A172 (cell line): ENCODE data around the gene BTG1. TPM values are rescaled to one million over a fixed set of nuclear protein-coding genes. Genes with fewer than 3 reads are reported as not detected.
A peak's percentile ranks its signal among the peaks of the same experiment; 100 is the strongest.

Experiments
- DNase-seq: peaks from one replicate; pipeline ENCODE4 v3.0.0-alpha.2; 2015; ENCODE audit warnings: low spot score
- total RNA-seq: library from RNA; depleted of rRNA; stranded (reverse); fragments of >200 nt; shearing (Covaris generic); gene quantifications from 2 replicates; pipeline ENCODE4 v1.2.3, GENCODE V29; 2014; rRNA removed

BTG1 gene, protein sequence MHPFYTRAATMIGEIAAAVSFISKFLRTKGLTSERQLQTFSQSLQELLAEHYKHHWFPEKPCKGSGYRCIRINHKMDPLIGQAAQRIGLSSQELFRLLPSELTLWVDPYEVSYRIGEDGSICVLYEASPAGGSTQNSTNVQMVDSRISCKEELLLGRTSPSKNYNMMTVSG
- total RNA-seq: 4.0 and 4.7 TPM in 2 replicates

DNA sequence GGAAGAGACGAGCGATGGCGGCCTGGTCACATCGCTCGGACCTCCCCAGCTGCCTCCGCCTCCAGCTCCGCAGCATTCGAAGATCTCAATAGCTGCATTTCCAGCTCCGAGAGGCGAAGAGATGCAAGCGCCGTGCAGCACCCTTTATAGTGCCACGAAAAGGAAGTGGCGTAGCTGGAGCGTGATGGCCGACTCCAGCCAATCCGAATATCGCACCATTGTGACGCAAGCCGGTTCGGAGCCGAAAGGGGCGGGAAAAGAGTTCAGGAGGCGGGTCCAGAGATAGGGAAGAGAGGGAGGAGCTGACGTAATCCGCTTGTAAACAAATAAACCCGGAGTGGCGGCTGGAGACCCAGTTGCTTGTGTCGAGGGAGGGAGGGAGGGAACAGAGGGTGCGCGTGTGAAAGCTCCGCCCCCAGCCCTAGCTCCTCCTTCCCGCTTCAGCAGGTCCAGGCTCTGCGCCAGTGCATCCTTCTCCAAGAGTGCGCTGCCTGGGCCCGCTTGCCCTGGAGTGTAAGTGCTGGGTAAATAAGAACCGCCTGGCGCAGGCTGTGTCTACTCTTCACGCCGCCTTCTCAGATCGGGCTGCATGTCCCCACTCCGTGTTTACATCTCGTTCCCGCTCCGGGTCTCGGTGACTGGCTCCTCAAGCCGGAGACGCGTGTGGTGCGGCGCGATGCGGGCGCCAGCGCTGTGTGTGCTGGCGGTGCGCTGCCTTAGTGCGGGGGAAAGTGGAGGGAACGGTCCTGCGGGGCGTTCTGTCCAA lies at the start of gene BTG1:
BTG1 (minus strand) TSS at position 116 of the 766 bp plus-strand sequence. CDS start 311 bp downstream, outside the sequence.
- DNase-seq: peak; percentile 98

DNA sequence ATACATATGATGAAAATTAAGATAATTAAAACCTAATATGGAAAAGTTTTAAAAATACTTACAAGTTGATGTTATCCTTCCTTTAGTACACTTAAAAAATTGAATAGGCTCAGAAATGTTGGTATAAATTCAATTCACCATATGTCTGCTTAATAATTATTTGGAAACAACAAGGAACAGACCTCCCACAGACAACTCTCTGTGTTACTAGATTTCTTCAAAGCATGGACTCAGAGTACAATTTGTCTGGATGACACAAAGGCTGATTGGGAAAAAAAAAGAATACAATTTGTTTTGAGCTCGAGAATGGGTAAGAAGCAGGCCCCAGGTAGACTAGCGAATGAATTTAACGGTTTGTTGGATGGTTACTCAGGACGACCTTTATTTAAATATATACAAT lies 48.9 kb upstream of the BTG1 start:
- no peak for DNase-seq

DNA sequence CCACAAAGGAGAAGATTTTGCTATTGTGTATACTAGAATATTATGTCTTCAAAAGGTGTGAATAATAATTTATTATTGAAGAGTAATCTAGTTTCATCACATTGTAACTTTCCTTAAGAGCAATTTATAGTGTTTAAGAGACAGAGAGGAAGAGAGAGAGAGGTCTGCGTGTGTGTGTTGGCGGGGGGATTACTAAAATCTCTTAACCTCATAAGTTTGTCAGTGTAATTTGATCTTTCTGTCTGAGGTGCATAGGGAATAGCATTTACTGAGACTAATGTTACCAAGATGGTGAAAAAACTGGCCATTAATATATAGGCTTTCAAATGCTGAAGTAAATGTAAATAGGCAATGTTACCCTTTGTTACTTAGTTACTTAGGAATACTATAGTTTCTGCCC lies 48.2 kb upstream of the BTG1 start:
- no peak for DNase-seq

DNA sequence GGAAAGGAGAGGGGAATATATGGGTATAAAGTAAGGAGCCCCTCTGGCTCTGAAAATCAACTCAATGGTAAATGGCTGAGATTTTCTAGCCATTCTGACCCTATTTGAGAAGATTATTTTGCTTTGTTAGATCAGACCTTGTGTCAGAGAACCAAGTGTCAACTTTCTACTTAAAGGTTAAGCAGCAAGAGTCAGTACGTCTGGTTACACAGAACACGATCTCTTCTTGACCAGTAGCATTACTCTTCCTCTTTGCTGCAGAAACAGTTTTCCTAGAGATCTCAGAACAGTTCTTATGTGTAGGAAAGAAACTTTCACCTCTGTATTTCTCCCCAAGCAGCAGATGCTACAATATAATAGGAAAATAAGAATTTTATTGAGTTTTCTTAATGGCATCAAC lies 47.4 kb upstream of the BTG1 start:
- no peak for DNase-seq

DNA sequence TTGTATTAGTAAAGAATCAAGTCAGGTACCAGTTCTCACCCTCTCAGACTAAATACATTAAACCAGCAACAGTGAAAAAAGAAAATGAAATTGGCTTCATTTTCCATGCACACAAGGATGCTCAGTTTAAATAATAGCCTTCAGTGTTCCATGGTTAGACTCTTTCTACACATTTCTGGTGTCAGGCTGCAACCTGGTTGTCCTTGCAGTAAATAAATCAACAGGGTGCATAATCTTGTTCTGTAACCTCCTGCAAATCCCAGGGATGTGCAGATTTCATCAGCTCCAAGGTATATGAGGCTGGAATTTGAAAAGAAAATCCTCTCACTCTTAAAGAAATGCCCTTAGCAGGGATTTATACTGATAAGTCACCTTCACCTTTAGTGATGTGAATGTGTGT lies 46.7 kb upstream of the BTG1 start:
- no peak for DNase-seq

DNA sequence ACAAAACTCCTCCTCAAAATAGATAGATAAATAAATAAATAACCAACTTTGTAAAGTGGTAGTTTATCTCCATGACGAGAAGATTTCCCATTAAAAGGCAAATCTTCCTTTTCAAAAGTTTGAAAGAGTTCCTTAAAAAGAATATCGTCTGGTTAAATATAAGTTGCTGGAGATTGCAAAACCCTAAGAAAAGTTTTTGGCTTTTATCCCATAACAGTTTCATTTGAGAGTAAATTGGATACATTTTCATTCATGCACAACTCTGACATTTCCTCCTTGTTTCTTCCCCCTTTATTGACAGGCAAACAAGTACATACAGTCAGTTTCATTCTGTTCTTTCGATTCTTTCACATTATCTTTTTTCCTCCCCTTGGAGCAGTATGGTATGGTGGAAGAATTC lies 45.4 kb upstream of the BTG1 start:
- DNase-seq: no peak

DNA sequence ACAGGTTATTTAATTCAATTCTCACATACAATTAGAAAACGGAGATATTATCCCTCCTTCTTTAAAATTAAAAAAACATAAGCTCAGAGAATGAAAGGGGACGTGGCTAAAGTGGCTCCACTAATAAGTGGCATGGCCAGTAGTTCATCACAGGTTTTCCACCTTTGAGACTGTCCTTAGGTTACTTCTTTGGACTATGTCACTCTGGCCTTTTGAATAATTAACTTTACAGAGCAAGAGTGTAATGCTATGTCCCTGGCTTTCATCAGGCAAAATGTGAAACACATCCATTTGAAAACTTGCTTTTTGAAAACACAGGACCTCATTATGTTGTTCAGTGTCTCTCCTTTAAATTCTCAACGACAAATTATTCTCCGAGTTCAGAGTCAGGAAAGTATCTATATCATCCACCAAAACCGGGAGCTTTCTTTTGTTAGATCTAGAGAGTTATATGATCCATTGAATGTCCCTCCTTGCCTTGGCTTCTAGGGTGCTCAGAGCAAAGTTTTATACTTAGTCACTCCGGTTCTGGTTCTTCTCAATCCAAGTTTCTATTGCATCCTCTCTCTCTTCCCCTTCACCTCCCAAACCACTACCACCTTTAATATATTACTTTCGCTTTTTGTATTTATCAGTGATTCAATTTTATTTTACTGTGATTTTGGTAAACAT lies 43.0 kb upstream of the BTG1 start:
- no peak for DNase-seq

DNA sequence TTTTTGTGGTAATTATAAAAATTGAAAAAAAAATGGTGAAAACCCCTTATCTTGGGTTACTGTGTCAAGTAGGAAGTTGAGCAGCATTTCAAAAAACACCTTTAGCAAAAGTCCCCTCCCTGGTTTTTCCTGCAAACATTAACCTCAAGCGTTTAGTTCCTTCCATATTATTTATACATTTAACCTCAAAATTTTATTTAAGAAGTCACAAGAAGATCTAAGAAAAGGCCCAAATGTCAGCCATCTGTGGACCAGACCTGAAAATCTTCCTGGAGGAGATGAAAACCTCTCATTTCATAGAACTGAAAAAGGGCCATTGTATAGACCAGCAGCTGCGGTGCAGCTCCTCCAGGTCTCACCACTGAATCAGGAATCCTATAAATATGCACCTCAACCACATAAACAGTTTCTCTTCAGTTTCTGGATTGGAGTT lies 40.4 kb upstream of the BTG1 start:
- no peak for DNase-seq

DNA sequence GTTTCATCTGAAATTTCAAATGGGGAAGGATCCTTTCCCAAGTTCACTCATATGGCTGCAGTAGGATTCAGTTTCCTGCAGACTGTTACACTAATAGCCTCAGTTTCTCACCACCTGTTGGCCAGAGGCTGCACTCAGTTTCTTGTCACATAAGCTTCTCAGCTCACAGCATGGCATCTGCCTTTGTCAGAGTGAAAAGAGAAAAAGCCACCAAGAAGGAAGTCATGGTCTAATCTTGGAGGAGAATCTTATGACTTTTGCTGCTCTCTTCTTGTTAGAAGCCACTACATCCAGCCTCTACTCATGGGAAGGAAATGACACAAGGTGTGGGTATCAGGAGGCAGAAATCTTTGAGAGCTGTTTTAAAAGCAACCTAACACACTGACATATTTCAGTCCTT lies 39.4 kb upstream of the BTG1 start:
- DNase-seq: no peak

DNA sequence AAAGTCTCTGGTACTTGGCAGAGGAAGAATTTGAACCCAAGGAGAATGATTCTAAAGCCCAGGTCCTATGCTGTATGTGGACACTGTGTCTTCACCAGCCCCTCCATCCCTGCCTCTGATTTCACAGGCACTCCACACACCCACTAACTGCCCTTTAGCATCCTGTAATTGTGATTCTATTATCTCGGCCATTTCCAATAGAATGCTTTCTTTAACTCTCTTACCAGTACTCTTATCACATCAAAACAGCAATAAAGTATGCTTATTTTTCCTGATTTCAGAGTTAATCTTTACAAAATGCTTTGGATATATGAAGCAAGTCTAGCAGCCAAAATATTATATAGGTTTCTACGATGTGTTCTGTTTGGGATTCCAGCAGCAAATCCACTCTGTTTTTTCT lies 37.9 kb upstream of the BTG1 start:
- DNase-seq: no peak

DNA sequence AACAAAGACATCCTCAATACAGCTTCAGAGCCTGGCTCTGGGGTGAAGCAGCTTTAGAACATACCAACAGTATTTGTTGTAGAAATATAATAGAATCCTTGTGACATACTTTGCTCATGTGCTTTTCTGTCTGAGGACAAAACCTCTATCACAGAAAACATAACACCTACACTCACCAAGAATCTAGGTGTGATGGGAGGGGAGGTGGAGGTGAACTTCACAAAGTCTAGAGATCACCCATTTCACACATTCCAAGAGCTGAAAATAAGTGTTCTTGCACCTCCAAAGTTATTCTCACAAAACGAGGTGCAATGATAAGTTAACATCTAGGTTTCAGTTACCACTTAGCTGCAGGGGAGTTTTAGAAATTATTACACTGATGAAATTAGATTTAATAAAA lies 32.7 kb upstream of the BTG1 start:
- DNase-seq: no peak

DNA sequence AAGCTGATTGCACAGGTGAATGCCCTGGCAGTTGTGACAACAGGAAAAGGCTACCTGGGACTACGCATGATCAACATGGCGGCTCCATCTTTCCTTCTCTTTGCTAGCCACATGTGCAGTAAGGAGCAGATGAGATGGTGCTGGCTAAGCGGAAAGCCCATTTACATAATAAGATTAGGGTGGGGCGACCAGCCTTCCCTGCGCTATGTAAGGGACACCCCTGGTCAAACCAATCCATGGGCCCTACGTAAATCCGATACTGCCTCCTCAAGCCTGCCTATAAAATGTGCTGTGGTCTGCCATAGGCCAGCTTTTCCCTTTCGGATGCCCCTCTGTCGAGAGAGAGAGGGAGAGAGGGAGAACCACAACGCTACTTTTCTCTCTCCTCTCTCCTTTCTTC lies 31.0 kb upstream of the BTG1 start:
- DNase-seq: no peak

DNA sequence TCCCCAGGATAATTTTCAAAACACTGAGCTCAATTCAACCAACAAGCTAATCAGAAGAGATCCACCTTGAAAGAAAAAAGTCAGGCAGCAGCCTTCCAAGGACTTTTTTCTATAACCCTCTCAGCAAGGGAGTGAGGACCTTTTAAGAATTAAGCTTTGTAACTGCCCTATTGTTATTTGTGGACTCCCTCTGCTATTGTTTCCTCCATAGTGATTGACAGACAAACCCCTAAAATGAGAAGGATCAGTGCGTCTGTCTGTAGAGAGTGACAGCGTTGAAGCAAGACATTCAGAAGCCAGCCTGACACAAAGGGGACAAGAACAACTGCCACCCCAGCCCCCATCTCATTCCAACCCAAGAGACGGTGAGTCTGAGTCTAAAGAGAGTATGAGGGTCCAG lies 30.3 kb upstream of the BTG1 start:
- no peak for DNase-seq

DNA sequence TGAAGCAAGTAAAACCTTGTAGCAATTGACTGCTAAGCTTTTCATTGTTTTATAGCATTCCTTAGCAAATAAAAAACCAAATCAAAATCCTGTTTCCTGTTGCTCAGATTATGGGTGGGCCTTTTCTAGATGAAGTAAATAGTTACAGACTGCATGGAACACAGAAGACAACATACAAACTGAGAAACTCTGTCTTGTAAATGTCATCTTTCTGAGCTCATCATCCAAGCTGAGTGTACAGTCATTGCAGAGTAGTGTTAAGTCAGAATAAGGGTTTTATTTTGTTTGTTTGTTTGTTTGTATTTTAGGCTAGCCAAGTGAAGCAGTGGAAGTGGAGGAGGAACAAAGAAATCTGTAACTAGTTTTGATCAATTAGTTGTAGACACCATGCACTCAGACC lies 24.4 kb upstream of the BTG1 start:
- DNase-seq: no peak

DNA sequence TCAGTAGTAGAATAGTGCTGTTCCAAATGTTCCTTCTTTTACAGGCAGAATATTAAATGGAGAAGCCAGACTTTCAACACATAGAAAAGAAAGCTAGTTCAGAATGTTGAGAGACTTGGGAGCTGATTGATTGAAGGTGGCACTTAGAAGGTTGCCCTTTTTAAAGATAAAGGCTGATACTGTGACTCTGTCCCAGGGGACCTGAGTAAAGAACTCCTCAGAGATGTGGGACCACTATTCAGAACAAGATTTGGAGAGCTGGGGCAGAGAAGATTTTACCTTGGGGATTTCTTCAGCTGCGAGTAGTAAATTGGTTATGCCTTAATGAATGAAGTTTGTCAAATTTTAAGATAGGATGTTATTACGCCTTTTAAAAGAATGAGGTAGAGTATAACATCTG lies 21.4 kb upstream of the BTG1 start:
- DNase-seq: no peak

DNA sequence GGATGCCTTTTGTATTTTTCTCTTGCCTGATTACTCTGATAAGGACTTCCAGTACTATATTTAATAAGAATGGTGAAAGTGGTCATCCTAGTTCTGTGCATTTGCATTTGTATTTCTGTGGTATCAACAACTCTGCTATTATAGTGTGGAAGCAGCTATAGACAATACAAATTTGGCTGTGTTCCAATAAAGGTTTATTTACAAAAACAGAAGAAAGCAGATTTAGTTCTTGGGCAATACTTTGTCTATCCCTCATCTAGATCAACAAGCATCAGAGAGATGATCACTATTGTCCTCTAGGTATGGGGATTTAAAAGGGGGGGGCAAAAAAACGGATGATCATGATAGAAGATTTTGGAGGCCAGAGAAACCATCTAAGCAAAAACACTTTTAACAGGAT lies 19.1 kb upstream of the BTG1 start:
- no peak for DNase-seq

DNA sequence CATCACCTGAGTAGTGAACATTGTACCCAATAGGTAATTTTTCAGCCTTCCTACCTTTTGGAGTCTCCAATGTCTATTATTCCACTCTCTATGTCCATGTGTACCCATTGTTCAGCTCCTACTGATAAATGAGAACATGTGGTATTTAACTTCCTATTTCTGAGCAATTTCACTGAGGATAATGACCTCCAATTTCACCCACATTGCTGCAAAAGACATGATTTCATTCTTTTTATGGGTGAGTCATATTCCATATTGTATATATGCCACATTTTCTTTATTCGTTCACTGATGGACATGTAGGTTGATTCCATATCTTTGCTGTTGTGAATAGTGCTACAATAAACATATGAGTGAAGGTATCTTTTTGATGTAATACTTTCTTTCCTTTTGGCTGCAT lies 16.4 kb upstream of the BTG1 start:
- no peak for DNase-seq

DNA sequence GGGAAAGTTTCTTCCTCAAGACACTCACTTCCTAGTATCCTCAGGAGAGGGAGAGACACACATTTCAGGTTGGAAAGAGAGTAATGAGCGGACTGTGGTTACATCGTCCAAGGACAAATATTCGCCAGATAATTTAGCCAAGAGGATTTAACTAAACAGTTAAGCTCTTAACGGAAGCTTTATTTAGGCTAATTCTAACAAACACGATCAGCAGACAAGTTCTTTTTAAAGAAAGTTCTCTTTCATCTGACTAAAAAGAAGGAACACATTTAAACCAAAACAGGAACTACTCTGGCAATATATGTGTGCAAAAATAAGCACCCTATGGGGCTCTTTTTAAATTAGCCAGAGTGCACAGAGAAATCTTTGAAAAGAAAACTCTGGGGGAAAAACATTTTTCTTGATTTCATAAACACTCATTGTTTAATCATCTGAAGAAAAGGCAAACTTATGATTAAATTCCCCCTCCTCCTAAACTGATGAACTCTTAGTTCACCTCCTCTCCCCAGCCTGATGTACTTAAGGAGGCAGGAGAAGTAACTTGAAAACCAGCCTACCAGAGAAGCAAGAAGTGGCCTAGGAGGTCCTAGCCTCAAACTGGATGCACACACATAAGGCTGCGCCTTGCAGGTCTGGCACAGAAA lies 13.3 kb upstream of the BTG1 start:
- no peak for DNase-seq

DNA sequence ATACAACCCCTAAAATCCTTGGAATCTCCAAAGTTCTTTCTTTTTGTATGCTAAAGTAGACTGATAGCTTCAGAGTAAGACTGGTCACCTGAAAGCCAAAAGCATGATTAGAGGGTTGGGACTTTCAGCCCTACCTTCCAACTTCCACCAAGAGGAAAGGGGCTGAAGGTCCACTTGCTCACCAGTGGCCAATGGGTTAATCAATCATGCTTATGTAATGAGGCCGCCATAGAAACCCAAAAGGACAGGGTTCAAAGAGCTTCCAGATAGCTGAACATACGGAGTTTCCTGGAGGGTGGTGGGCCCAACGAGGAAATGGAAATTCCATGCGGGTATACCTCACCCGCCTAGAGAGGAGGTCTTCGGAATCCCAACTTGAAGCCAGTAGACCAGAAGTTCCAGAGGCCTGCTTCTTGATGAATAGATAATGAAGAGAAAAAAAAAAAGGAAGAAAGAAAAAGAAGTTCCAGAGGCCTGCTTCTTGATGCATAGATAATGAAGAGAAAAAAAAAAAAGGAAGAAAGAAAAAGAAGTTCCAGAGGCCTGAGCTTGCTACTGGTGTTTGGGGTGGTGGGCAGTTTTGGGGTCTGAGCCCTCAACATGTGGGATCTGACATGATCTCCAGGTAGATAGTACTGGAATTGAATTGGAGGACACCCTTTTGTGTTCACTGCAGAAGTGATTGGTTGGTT lies 11.2 kb upstream of the BTG1 start:
- no peak for DNase-seq

DNA sequence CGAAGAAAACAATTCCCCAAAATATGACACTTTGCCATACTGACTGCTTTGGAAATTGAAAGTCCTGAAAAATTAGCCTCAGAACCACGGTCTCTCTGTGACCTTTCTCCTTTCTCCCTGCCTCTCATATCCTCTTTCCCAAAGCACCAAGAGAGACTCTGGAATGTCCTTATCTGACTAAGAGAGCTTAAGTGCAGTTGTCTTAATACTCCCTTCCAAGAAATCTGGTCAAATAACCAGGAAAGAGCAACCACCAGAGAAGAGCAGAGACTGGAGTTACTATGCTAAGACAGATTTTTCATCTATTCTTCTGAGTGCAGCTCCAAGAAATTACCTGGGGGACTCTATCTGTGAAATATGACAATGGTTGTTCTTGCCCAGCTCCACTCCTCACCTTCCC lies 10.5 kb upstream of the BTG1 start:
- no peak for DNase-seq

DNA sequence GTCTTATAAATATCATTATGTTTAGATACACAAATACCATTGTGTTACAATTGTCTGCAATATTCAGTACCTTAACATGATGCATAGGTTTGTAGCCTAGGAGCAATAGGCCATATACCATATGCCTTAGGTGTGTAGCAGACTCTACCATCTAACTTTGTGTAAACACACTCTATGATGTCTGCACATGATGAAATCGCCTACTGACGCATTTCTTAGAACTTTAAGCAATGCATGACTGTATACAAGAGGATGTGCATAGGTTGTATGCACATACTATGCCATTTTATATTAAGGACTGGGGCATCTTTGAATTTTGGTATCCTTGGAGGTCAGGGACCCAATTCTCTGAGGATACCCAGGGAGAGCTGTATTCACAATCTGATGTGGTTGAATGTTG lies 10.1 kb upstream of the BTG1 start:
- no peak for DNase-seq

DNA sequence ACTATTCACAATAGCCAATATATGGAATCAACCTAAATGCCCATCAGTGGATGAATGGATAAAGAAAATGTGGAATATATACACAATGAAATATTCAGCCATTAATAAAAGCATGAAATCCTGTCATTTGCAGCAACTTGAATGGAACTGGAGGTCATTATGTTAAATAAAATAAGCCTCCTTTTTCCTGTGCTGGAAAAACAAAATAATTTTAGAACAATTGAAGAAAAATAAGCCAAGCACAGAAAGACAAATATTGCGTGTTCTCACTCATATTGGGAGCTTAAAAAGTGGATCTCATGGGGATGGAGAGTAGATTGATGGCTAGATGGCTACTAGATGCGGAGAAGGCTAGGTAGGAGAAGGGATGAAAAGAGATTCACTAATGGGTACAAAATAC lies 6.3 kb upstream of the BTG1 start:
- DNase-seq: no peak
